Mesodermal cell (in vitro differentiated cells): Measurements from ENCODE around the gene ZBTB32. TPM values are rescaled to one million over a fixed set of nuclear protein-coding genes. Genes with fewer than 3 reads are reported as not detected.
"Not testable (repeated sequence)": the region's sequence is repeated elsewhere in the genome, so short reads cannot be mapped to it uniquely, and the experiment has no call there.

ENCODE experiments used
- H3K27ac ChIP-seq: 2 replicates; pipeline ENCODE4 v1.7.0; 2013; ENCODE audit warnings: mild to moderate bottlenecking, low read depth, low read length, moderate library complexity; ENCODE audit not compliant: severe bottlenecking
- H3K36me3 ChIP-seq: 2 replicates; pipeline ENCODE4 v1.7.1; 2013; ENCODE audit warnings: mild to moderate bottlenecking, low read length, moderate library complexity; ENCODE audit not compliant: control insufficient read depth, insufficient read depth
- H3K4me1 ChIP-seq: one replicate; pipeline ENCODE4 v1.7.1; 2013; ENCODE audit warnings: mild to moderate bottlenecking, low read length; ENCODE audit not compliant: insufficient read depth, control insufficient read depth, poor library complexity, severe bottlenecking
- H3K4me3 ChIP-seq: 2 replicates; pipeline ENCODE4 v1.7.0; 2013; ENCODE audit warnings: low read length, control low read depth, mild to moderate bottlenecking; ENCODE audit not compliant: insufficient read depth, poor library complexity, severe bottlenecking; ENCODE audit errors: extremely low read depth
- H3K9me3 ChIP-seq: 2 replicates; pipeline ENCODE4 v1.7.1; 2013; ENCODE audit warnings: mild to moderate bottlenecking, low read length, moderate library complexity; ENCODE audit not compliant: control insufficient read depth
- WGBS, 2 experiments: methylation state at CpG; one replicate each; pipeline ENCODE4 v1.1.5; 2013; ENCODE audit warnings: missing lambda C conversion rate in 2 of 2; ENCODE audit not compliant: insufficient coverage in 2 of 2; 5-methylcytosine and 5-hydroxymethylcytosine counted together
- polyA plus RNA-seq, 2 experiments: library from polyadenylated mRNA; stranded (reverse); fragments of 50-300 nt; gene quantifications; one replicate each; pipeline ENCODE4 v1.2.3, GENCODE V29; 2013

The ZBTB32 gene, protein sequence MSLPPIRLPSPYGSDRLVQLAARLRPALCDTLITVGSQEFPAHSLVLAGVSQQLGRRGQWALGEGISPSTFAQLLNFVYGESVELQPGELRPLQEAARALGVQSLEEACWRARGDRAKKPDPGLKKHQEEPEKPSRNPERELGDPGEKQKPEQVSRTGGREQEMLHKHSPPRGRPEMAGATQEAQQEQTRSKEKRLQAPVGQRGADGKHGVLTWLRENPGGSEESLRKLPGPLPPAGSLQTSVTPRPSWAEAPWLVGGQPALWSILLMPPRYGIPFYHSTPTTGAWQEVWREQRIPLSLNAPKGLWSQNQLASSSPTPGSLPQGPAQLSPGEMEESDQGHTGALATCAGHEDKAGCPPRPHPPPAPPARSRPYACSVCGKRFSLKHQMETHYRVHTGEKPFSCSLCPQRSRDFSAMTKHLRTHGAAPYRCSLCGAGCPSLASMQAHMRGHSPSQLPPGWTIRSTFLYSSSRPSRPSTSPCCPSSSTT
- not detected for polyA plus RNA-seq (2013, experiment 1 of 2)
- not detected for polyA plus RNA-seq (2013, experiment 2 of 2)

DNA sequence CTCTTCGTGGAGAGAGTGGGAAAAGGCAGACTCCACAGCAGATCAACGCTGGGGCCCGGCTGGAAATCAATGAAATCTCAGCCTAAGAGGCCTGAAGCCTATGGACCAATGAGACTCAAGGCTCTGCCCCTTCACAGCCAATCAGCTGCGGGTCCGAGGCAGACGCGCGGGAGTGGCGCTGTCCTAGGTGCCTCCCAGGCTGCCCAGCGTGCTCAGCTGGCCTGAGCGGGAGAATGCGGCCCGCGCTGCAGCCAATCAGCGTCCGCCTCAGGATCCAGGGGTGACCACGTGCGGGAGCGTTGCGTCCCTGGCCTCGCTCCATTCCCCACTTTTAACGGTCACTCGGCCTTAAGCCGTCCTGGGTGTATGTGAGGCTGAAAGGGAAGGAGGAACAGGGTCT lies at the start of gene ZBTB32:
TSS of gene ZBTB32 (plus strand) at position 341 of the 400 bp plus-strand sequence. CDS start 10,069 bp downstream, outside the sequence.
- Histone ChIP-seq H3K4me1 (no peaks in the 10 kb centered on the region), H3K36me3 (no peaks in the 10 kb centered on the region), H3K4me3 (no peak within 1 kb of the TSS), H3K9me3 (no peaks in the 10 kb centered on the region), H3K27ac (no peak within 1 kb of the TSS)
- 32 to 33% methylated on average over 23 of the region's 24 CpGs for WGBS, 2 experiments

- not testable (repeated sequence) for H3K4me1 ChIP-seq, H3K4me3 ChIP-seq, H3K9me3 ChIP-seq, H3K27ac ChIP-seq
- peaks cover 84% of the 10 kb centered on the region for H3K36me3 ChIP-seq
- WGBS, 2 experiments = 89 to 98% methylated on average over 3 to 6 of the region's 6 CpGs
Measured at GRCh38 chr19:35654828-35655227, 49.5 kb upstream of the ZBTB32 start.

GRCh38 chr19:35655600-35655999 lies 48.8 kb upstream of the ZBTB32 start:
- H3K4me1 ChIP-seq = no peaks in the 10 kb centered on the region
- no peaks in the 10 kb centered on the region for H3K9me3 ChIP-seq
- H3K4me3 ChIP-seq = no peak overlapping the region
- H3K36me3 ChIP-seq = peaks cover 78% of the 10 kb centered on the region
- no peak overlapping the region for H3K27ac ChIP-seq
- 95 to 100% methylated on average over 1 to 4 of the region's 4 CpGs for WGBS, 2 experiments

GRCh38 chr19:35656700-35657099 lies 47.7 kb upstream of the ZBTB32 start:
- Histone ChIP-seq H3K4me3 (no peak overlapping the region), H3K4me1 (no peaks in the 10 kb centered on the region), H3K9me3 (no peaks in the 10 kb centered on the region), H3K36me3 (peaks cover 67% of the 10 kb centered on the region), H3K27ac (no peak overlapping the region)
- WGBS, 2 experiments = 88% methylated on average over 1 of the region's 6 CpGs; no CpG with 5 or more reads in 1 of the 2 experiments

GRCh38 chr19:35657904-35658700 lies 46.3 kb upstream of the ZBTB32 start:
- Histone ChIP-seq H3K4me3 (no peak overlapping the region), H3K4me1 (no peaks in the 10 kb centered on the region), H3K9me3 (no peaks in the 10 kb centered on the region), H3K36me3 (peaks cover 57% of the 10 kb centered on the region), H3K27ac (no peak overlapping the region)
- 95 to 97% methylated on average over 7 to 13 of the region's 15 CpGs for WGBS, 2 experiments

DNA sequence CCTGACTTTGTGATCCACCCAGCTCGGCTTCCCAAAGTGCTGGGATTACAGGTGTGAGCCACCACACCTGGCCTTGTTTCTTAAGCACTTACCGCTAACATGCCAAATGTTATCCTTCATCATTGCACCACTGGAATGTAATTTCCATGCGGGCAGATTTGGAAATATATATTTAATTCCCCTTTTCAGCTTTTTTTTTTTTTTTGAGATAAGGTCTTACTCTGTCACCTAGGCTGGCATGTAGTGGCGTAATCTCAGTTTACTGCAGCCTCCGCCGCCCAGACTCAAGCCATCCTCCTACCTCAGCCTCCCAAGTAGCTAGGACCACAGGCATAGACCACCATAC lies 42.4 kb upstream of the ZBTB32 start:
- no peaks in the 10 kb centered on the region for H3K4me1 ChIP-seq
- peaks cover 23% of the 10 kb centered on the region for H3K36me3 ChIP-seq
- 89 to 94% methylated on average over 1 to 5 of the region's 6 CpGs for WGBS, 2 experiments
- H3K9me3 ChIP-seq = no peaks in the 10 kb centered on the region
- H3K4me3 ChIP-seq = no peak overlapping the region
- H3K27ac ChIP-seq = no peak overlapping the region

- Histone ChIP-seq H3K4me3 (no peak overlapping the region), H3K36me3 (peaks cover 4% of the 10 kb centered on the region), H3K4me1 (no peaks in the 10 kb centered on the region), H3K9me3 (no peaks in the 10 kb centered on the region), H3K27ac (no peak overlapping the region)
- 67 to 77% methylated on average over 3 of the region's 3 CpGs for WGBS, 2 experiments
Measured at GRCh38 chr19:35663981-35664380, 40.4 kb upstream of the ZBTB32 start.

DNA sequence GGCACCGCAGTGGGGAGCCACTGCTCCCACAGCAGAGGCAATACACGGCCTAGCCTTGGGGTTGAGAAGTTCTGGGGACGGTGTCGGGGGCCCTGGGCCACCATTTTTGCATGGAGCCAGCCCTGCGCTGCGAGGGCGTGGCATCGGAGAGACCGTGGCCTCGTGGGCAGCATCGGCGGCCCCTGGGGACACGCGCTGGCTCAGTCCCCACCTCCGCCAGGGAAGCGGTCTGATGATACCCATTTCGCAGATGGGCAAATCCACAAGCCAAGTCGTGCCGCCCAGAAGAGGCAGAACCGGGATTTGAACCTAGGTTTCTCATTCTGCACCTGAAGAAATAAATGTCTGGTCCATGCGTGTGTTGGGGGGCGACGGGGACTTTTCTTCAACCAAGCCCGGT lies 39.2 kb upstream of the ZBTB32 start:
- Histone ChIP-seq H3K36me3 (no peaks in the 10 kb centered on the region), H3K4me1 (no peaks in the 10 kb centered on the region), H3K27ac (no peak overlapping the region), H3K9me3 (no peaks in the 10 kb centered on the region), H3K4me3 (no peak overlapping the region)
- 90 to 96% methylated on average over 24 of the region's 24 CpGs for WGBS, 2 experiments

DNA sequence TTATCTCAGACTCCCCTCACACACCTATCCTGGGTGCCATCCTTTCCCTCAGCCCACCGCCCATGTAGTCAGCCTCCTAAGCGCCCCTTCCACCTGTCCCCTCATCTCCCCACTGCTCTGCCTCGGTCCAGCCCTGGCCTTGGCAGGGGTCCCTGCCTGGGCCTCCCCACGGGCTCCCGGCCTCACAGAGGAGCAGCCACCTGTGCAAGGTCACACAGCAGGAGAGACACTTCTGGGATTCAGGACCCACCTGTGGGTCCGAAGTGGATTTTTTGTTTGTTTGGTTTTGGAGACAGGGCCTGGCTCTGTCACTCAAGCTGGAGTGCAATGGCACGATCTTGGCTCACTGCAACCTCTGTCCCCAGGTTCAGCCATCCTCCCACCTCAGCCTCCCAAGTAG lies 38.8 kb upstream of the ZBTB32 start:
- Histone ChIP-seq H3K4me3 (no peak overlapping the region), H3K9me3 (no peaks in the 10 kb centered on the region), H3K27ac (no peak overlapping the region), H3K36me3 (no peaks in the 10 kb centered on the region), H3K4me1 (no peaks in the 10 kb centered on the region)
- 79 to 95% methylated on average over 2 of the region's 7 CpGs for WGBS, 2 experiments

DNA sequence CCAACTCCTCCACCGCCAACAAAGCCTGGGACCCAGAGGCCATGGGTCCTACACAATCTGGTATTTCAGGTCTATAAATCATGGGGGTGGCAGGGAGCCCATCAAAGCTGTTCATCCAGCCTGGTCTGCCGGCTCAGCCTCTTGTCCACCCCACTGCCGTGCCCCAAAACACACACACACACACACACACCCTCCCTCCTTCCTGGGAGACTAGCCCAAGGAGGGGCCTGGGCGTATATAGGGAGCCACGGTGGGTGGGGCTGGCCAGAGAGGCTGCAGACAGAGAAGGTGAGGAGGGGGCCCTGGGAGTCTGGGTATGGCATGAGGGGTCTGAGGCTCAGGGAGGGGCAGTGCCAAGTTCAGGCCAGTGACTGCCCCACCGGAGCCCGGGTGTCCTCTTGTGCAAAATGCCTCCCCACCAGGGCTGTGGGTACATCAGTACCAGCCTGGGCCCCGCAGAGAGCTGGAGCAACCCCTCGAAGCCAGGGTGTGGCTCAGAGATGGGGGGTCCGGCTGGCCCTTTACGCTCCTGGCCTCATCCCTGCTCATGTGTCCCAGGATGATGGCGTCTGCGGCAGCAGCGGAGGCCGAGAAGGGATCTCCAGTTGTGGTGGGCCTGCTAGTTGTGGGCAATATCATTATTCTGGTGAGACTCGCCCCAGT lies 38.0 kb upstream of the ZBTB32 start, which contains the start of gene UPK1A:
TSS of gene UPK1A (plus strand) at position 267 of the 663 bp plus-strand sequence. CDS start at position 563, 296 bp downstream.
- H3K4me3 ChIP-seq = no peak within 1 kb of the TSS
- no peaks in the 10 kb centered on the region for H3K4me1 ChIP-seq
- 93 to 96% methylated on average over 7 to 13 of the region's 16 CpGs for WGBS, 2 experiments
- H3K27ac ChIP-seq = no peak within 1 kb of the TSS
- H3K36me3 ChIP-seq = no peaks in the 10 kb centered on the region
- no peaks in the 10 kb centered on the region for H3K9me3 ChIP-seq
